DND-41 (cell line): Measurements from ENCODE around the gene THSD7A.

Source experiments
- ATAC-seq: fragments of 200-7000 bp; cut with Tn5 transposase; 3 replicates; pipeline ENCODE4 v1.9.1; 2021; ENCODE audit warnings: low read depth; ENCODE audit not compliant: insufficient read depth
- DNase-seq: peaks from one replicate; pipeline ENCODE4 v3.0.0-alpha.2; 2020
- H2AFZ ChIP-seq: 2 replicates; pipeline ENCODE4 v1.6.0; 2012; ENCODE audit warnings: low read depth, low read length
- H3K27ac ChIP-seq: 2 replicates; pipeline ENCODE4 v1.5.1; 2012; ENCODE audit warnings: low read length, inconsistent platforms
- H3K27me3 ChIP-seq: fragments of 200-600 bp; sonication (generic); 2 replicates; pipeline ENCODE4 v1.6.0; 2012; ENCODE audit warnings: low read length, mild to moderate bottlenecking, inconsistent platforms; ENCODE audit not compliant: insufficient read depth, poor library complexity
- H3K36me3 ChIP-seq: 2 replicates; pipeline ENCODE4 v1.5.1; 2012; ENCODE audit warnings: low read length, inconsistent platforms; ENCODE audit not compliant: insufficient read depth
- H3K4me1 ChIP-seq: 2 replicates; pipeline ENCODE4 v1.5.1; 2012; ENCODE audit warnings: mild to moderate bottlenecking, low read length; ENCODE audit not compliant: insufficient read depth
- H3K4me2 ChIP-seq: 2 replicates; pipeline ENCODE4 v1.6.0; 2012; ENCODE audit warnings: mild to moderate bottlenecking, moderate library complexity, low read length, inconsistent platforms; ENCODE audit not compliant: insufficient read depth
- H3K4me3 ChIP-seq, 2 experiments: fragments of 200-600 bp in 1 of 2; shearing (Covaris generic) in 1 of 2; 2 replicates each; pipeline ENCODE4 v1.5.1; 2012 to 2016; ENCODE audit warnings: inconsistent platforms in 2 of 2, low read length in 2 of 2, mild to moderate bottlenecking in 2 of 2, low read depth in 1 of 2, moderate library complexity in 1 of 2
- H3K79me2 ChIP-seq: 2 replicates; pipeline ENCODE4 v1.6.0; 2012; ENCODE audit warnings: low read length, inconsistent platforms; ENCODE audit not compliant: insufficient read depth
- H3K9ac ChIP-seq: 2 replicates; pipeline ENCODE4 v1.6.0; 2012; ENCODE audit warnings: low read depth, mild to moderate bottlenecking, inconsistent platforms, low read length, moderate library complexity
- H3K9me3 ChIP-seq: 2 replicates; pipeline ENCODE4 v1.5.1; 2012; ENCODE audit warnings: low read length, moderate library complexity, mild to moderate bottlenecking, inconsistent platforms; ENCODE audit not compliant: insufficient read depth, severe bottlenecking
- H4K20me1 ChIP-seq: 2 replicates; pipeline ENCODE4 v1.6.0; 2012; ENCODE audit warnings: low read length; ENCODE audit not compliant: insufficient read depth
- EZH2 ChIP-seq: IDR thresholded peaks from 3 replicates; pipeline ENCODE4 v1.6.1; 2012; ENCODE audit warnings: borderline replicate concordance, low read depth, mild to moderate bottlenecking, moderate library complexity, low read length, inconsistent platforms; ENCODE audit not compliant: severe bottlenecking
- TF ChIP-seq, protein P1 (sequence below): IDR thresholded peaks from 2 replicates; pipeline ENCODE4 v1.5.1; 2012; ENCODE audit warnings: borderline replicate concordance, low read length, moderate library complexity, mild to moderate bottlenecking; ENCODE audit not compliant: poor library complexity, severe bottlenecking; ENCODE audit errors: extremely low read depth

The THSD7A gene

GRCh38 chr7:11366118-11366517 lies 465.9 kb downstream of the THSD7A start:
- Histone ChIP-seq H3K4me3 (no peak overlapping the region), H3K27ac (no peak overlapping the region), H2AFZ (no peak overlapping the region), H3K9ac (no peak overlapping the region), H3K27me3 (no peaks in the 10 kb centered on the region), H4K20me1 (no peaks in the 10 kb centered on the region), H3K36me3 (no peaks in the 10 kb centered on the region), H3K4me1 (no peaks in the 10 kb centered on the region), H3K4me2 (no peak overlapping the region), H3K79me2 (no peaks in the 10 kb centered on the region), H3K9me3 (no peaks in the 10 kb centered on the region)
- no peak for ATAC-seq
- DNase-seq: no peak
- TF ChIP-seq, protein P1, sequence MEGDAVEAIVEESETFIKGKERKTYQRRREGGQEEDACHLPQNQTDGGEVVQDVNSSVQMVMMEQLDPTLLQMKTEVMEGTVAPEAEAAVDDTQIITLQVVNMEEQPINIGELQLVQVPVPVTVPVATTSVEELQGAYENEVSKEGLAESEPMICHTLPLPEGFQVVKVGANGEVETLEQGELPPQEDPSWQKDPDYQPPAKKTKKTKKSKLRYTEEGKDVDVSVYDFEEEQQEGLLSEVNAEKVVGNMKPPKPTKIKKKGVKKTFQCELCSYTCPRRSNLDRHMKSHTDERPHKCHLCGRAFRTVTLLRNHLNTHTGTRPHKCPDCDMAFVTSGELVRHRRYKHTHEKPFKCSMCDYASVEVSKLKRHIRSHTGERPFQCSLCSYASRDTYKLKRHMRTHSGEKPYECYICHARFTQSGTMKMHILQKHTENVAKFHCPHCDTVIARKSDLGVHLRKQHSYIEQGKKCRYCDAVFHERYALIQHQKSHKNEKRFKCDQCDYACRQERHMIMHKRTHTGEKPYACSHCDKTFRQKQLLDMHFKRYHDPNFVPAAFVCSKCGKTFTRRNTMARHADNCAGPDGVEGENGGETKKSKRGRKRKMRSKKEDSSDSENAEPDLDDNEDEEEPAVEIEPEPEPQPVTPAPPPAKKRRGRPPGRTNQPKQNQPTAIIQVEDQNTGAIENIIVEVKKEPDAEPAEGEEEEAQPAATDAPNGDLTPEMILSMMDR: no peak
- no peak for TF ChIP-seq EZH2

DNA sequence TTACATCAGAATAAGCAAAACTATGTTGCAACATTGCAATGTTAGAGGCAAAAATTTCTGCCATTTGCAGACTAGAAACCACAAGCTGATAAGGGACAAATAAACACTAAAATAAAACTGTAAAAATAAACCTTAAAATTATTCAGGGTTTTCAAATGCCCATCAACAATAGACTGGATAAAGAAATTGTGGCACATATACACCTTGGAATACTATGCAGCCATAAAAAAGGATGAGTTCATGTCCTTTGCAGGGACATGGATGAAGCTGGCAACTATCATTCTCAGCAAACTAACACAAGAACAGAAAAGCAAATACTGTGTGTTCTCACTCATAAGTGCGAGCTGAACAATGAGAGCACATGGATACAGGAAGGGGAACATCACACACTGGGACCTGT lies 473.4 kb downstream of the THSD7A start:
- H3K36me3 ChIP-seq: no peaks in the 10 kb centered on the region
- ATAC-seq (no peak), DNase-seq (no peak)
- no peaks in the 10 kb centered on the region for H3K79me2 ChIP-seq
- H2AFZ ChIP-seq: no peak overlapping the region
- no peaks in the 10 kb centered on the region for H3K27me3 ChIP-seq
- no peak overlapping the region for H3K9ac ChIP-seq
- no peak overlapping the region for H3K4me3 ChIP-seq
- H3K4me2 ChIP-seq: no peak overlapping the region
- no peak for TF ChIP-seq EZH2
- TF ChIP-seq, protein P1: no peak
- H3K27ac ChIP-seq: no peak overlapping the region
- H4K20me1 ChIP-seq: no peaks in the 10 kb centered on the region
- H3K4me1 ChIP-seq: no peaks in the 10 kb centered on the region
- H3K9me3 ChIP-seq: no peaks in the 10 kb centered on the region

- H3K4me3 ChIP-seq: no peak overlapping the region
- TF ChIP-seq, protein P1: no peak
- no peak for TF ChIP-seq EZH2
- no peaks in the 10 kb centered on the region for H4K20me1 ChIP-seq
- H2AFZ ChIP-seq: no peak overlapping the region
- no peaks in the 10 kb centered on the region for H3K4me1 ChIP-seq
- no peaks in the 10 kb centered on the region for H3K36me3 ChIP-seq
- no peak overlapping the region for H3K9ac ChIP-seq
- DNase-seq (no peak), ATAC-seq (no peak)
- H3K27me3 ChIP-seq: no peaks in the 10 kb centered on the region
- no peaks in the 10 kb centered on the region for H3K79me2 ChIP-seq
- no peak overlapping the region for H3K27ac ChIP-seq
- H3K4me2 ChIP-seq: no peak overlapping the region
- no peaks in the 10 kb centered on the region for H3K9me3 ChIP-seq
Measured at GRCh38 chr7:11355399-11356005, 476.5 kb downstream of the THSD7A start.

- Histone ChIP-seq H2AFZ (no peak overlapping the region), H3K4me1 (no peaks in the 10 kb centered on the region), H3K4me2 (no peak overlapping the region), H4K20me1 (no peaks in the 10 kb centered on the region), H3K27me3 (no peaks in the 10 kb centered on the region), H3K27ac (no peak overlapping the region), H3K4me3 (no peak overlapping the region), H3K36me3 (no peaks in the 10 kb centered on the region), H3K9ac (no peak overlapping the region), H3K9me3 (no peaks in the 10 kb centered on the region), H3K79me2 (no peaks in the 10 kb centered on the region)
- no peak for TF ChIP-seq EZH2
- TF ChIP-seq, protein P1: no peak
- DNase-seq (no peak), ATAC-seq (no peak)
Measured at GRCh38 chr7:11346302-11346701, 485.7 kb downstream of the THSD7A start.
